ENCODE results near the gene PLEKHG7. TPM values are rescaled to one million over a fixed set of nuclear protein-coding genes. Genes with fewer than 3 reads are reported as not detected.

Gene PLEKHG7
- total RNA-seq, 1 experiment from 2014 or later: not detected

GRCh38 chr12:92802906-92803305 lies 100.1 kb downstream of the PLEKHG7 start:
- ATAC-seq (no peak), DNase-seq (ENCODE audit: low read depth, low spot score) (no peak)
- no peak overlapping the region for H2AFZ ChIP-seq (ENCODE audit: low read depth, low read length, poor library complexity, severe bottlenecking)

More at GRCh38 chr12:92802906-92803305, 100.1 kb downstream of the PLEKHG7 start:
- ChIA-PET RAD21 (ENCODE audit: low non-redundant PET in 1 of 2, low total read pairs in 2 of 2, uncharacterized antibody in 2 of 2, unreplicated experiment in 2 of 2) (no interaction called here), POLR2A (no interaction called here), CTCF (interaction anchor here (0.6 kb wide), 1 partner anchor 17 kb away, joined by 3 read pairs; no protein-coding TSS in a partner anchor)
- Histone ChIP-seq H4K20me1 (ENCODE audit: insufficient read depth) (no peaks in the 10 kb centered on the region), H3K4me3 (replicated peaks in 1 of 2; ENCODE audit: low read depth in 1 of 2, low read length in 2 of 2) (no peak overlapping the region), H3K27me3 (ENCODE audit: insufficient read depth, low read length) (no peaks in the 10 kb centered on the region), H3K79me2 (ENCODE audit: insufficient read depth, low read length) (no peaks in the 10 kb centered on the region), H3K9me2 (ENCODE audit: insufficient read depth) (no peaks in the 10 kb centered on the region), H3K4me2 (ENCODE audit: low read length) (no peak overlapping the region), H3K9ac (ENCODE audit: low read length) (no peak overlapping the region), H3K27ac (ENCODE audit: low read depth, low read length) (no peak overlapping the region), H3K4me1 (ENCODE audit: control insufficient read depth in 1 of 2, insufficient read depth in 2 of 2, low read length in 2 of 2) (no peaks in the 10 kb centered on the region), H3K36me3 (ENCODE audit: control insufficient read depth in 1 of 2, insufficient read depth in 2 of 2, low read length in 2 of 2) (no peaks in the 10 kb centered on the region), H3K9me3 (ENCODE audit: control insufficient read depth in 1 of 2, insufficient read depth in 1 of 2, low read depth in 1 of 2, low read length in 2 of 2) (no peaks in the 10 kb centered on the region)
- TF ChIP-seq EZH2phosphoT487 (IDR thresholded peaks at IDR 0.05; ENCODE audit: borderline replicate concordance) (no peak), EGR1 (IDR thresholded peaks at IDR 0.05; ENCODE audit: low read depth) (no peak), POLR2AphosphoS5 (IDR thresholded peaks at IDR 0.05; ENCODE audit: low read depth, low read length) (no peak), SIN3A (IDR thresholded peaks at IDR 0.05; ENCODE audit: low read depth) (no peak), ELF1 (IDR thresholded peaks at IDR 0.05; ENCODE audit: borderline replicate concordance, low read depth) (no peak), POLR2A (IDR thresholded peaks at IDR 0.05; ENCODE audit: borderline replicate concordance, extremely low read depth, insufficient read depth, insufficient read length) (no peak), CTCF (IDR thresholded peaks at IDR 0.05 in 2 of 3, conservative IDR thresholded peaks at IDR 0.05 in 1 of 3; ENCODE audit: borderline replicate concordance in 1 of 3, insufficient read depth in 1 of 3, low read depth in 2 of 3, low read length in 2 of 3) (no peak), MAX (IDR thresholded peaks at IDR 0.05) (no peak), RAD21 (IDR thresholded peaks at IDR 0.05; ENCODE audit: low read depth) (no peak), SP1 (IDR thresholded peaks at IDR 0.05; ENCODE audit: low read depth) (no peak), JUND (IDR thresholded peaks at IDR 0.05) (no peak), EZH2 (IDR thresholded peaks at IDR 0.05) (no peak), ZFX (IDR thresholded peaks at IDR 0.05) (no peak), CEBPB (IDR thresholded peaks at IDR 0.05; ENCODE audit: low read depth) (no peak), SRF (IDR thresholded peaks at IDR 0.05; ENCODE audit: low read depth) (no peak), ZNF274 (IDR thresholded peaks at IDR 0.05; ENCODE audit: low read depth, low read length) (no peak)
- TF ChIP-seq, protein P1, sequence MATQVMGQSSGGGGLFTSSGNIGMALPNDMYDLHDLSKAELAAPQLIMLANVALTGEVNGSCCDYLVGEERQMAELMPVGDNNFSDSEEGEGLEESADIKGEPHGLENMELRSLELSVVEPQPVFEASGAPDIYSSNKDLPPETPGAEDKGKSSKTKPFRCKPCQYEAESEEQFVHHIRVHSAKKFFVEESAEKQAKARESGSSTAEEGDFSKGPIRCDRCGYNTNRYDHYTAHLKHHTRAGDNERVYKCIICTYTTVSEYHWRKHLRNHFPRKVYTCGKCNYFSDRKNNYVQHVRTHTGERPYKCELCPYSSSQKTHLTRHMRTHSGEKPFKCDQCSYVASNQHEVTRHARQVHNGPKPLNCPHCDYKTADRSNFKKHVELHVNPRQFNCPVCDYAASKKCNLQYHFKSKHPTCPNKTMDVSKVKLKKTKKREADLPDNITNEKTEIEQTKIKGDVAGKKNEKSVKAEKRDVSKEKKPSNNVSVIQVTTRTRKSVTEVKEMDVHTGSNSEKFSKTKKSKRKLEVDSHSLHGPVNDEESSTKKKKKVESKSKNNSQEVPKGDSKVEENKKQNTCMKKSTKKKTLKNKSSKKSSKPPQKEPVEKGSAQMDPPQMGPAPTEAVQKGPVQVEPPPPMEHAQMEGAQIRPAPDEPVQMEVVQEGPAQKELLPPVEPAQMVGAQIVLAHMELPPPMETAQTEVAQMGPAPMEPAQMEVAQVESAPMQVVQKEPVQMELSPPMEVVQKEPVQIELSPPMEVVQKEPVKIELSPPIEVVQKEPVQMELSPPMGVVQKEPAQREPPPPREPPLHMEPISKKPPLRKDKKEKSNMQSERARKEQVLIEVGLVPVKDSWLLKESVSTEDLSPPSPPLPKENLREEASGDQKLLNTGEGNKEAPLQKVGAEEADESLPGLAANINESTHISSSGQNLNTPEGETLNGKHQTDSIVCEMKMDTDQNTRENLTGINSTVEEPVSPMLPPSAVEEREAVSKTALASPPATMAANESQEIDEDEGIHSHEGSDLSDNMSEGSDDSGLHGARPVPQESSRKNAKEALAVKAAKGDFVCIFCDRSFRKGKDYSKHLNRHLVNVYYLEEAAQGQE (IDR thresholded peaks at IDR 0.05; ENCODE audit: low read depth): no peak
- TF ChIP-seq, protein P2, sequence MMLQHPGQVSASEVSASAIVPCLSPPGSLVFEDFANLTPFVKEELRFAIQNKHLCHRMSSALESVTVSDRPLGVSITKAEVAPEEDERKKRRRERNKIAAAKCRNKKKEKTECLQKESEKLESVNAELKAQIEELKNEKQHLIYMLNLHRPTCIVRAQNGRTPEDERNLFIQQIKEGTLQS (IDR thresholded peaks at IDR 0.05): no peak
- intact Hi-C loops (cut with micrococcal nuclease): no loop called here
- no TSS peak for BruUV-seq (replicated peaks)

All from HCT116 (cell line).